GM12878 (cell line): ENCODE data around the gene ZFP3. TPM values are rescaled to one million over a fixed set of nuclear protein-coding genes. Genes with fewer than 3 reads are reported as not detected.

ENCODE experiments used
- ATAC-seq: fragments of 200-7000 bp; cut with Tn5 transposase; 3 replicates; pipeline ENCODE4 v1.9.1; 2020; ENCODE audit warnings: mild to moderate bottlenecking, moderate library complexity
- BruUV-seq: library from RNA; stranded (reverse); fragments of 400-500 nt; replicated peaks from 2 replicates; lab custom pipeline; 2021; lab: Mats Ljungman, UMichigan
- CTCF ChIA-PET: fragments of 300-600 bp; sonication (Branson Sonifier 250); formaldehyde crosslinking; extraction: SDS; loops from one replicate; lab custom pipeline; 2021; ENCODE audit warnings: inconsistent platforms; lab: Yijun Ruan, JAX
- POLR2A ChIA-PET: fragments of 350-600 bp; formaldehyde crosslinking; extraction: SDS; loops from one replicate; lab custom pipeline; 2021; ENCODE audit warnings: inconsistent platforms; lab: Charles Lee
- RAD21 ChIA-PET: fragments of 300-600 bp; sonication (Branson Sonifier 250); formaldehyde crosslinking; loops from one replicate; lab custom pipeline; 2023; ENCODE audit warnings: antibody characterized with exemption; ENCODE audit not compliant: unreplicated experiment; lab: Charles Lee
- SMC1A ChIA-PET: fragments of 300-600 bp; sonication (Branson Sonifier 250); formaldehyde crosslinking; loops from one replicate; lab custom pipeline; 2023; ENCODE audit not compliant: unreplicated experiment, uncharacterized antibody; lab: Charles Lee
- DNase-seq: peaks from one replicate; pipeline ENCODE4 v3.0.0-alpha.2; 2011; ENCODE audit warnings: low read depth, low spot score
- FAIRE-seq: peaks from 3 replicates; lab custom pipeline; 2011; peaks lifted over from hg19 to GRCh38; lab: Jason Lieb, UNC
- H2AFZ ChIP-seq: 2 replicates; pipeline ENCODE4 v1.6.0; 2011; ENCODE audit warnings: low read depth, low read length, control low read depth; ENCODE audit not compliant: control insufficient read depth
- H3K27ac ChIP-seq: 2 replicates; pipeline ENCODE4 v1.5.1; 2011; ENCODE audit warnings: control low read depth; ENCODE audit not compliant: control insufficient read depth, insufficient read depth
- H3K27me3 ChIP-seq, 2 experiments: replicated peaks in 1 of 2; 2 replicates each; pipeline versions ENCODE4 v1.6.0 to v1.6.1; 2011; ENCODE audit warnings: low read length in 1 of 2; ENCODE audit not compliant: control insufficient read depth in 2 of 2, insufficient read depth in 2 of 2
- H3K36me3 ChIP-seq, 2 experiments: 2 replicates each; pipeline ENCODE4 v1.5.1; 2011; ENCODE audit warnings: low read length in 1 of 2; ENCODE audit not compliant: control insufficient read depth in 2 of 2, insufficient read depth in 2 of 2
- H3K4me1 ChIP-seq: 2 replicates; pipeline ENCODE4 v1.6.1; 2011; ENCODE audit warnings: mild to moderate bottlenecking, low read length, moderate library complexity, mixed read lengths; ENCODE audit not compliant: control insufficient read depth, insufficient read depth
- H3K4me2 ChIP-seq: 2 replicates; pipeline ENCODE4 v1.6.0; 2011; ENCODE audit warnings: control low read depth; ENCODE audit not compliant: control insufficient read depth, insufficient read depth
- H3K4me3 ChIP-seq: fragments of 200-600 bp; sonication (generic); 2 replicates; pipeline ENCODE4 v1.5.1; 2016
- H3K79me2 ChIP-seq: 2 replicates; pipeline ENCODE4 v1.6.0; 2011; ENCODE audit warnings: low read length; ENCODE audit not compliant: control insufficient read depth, insufficient read depth
- H3K9ac ChIP-seq: 2 replicates; pipeline ENCODE4 v1.8.0; 2011; ENCODE audit warnings: low read length, control low read depth, mixed read lengths; ENCODE audit not compliant: control insufficient read depth, insufficient read depth
- H3K9me3 ChIP-seq: replicated peaks from 3 replicates; pipeline ENCODE4 v1.5.1; 2011; ENCODE audit warnings: mild to moderate bottlenecking, low read length; ENCODE audit not compliant: control insufficient read depth, insufficient read depth
- H4K20me1 ChIP-seq: 2 replicates; pipeline ENCODE4 v1.6.0; 2011; ENCODE audit not compliant: control insufficient read depth, insufficient read depth
- ATF7 ChIP-seq: fragments of 450-650 bp; IDR thresholded peaks from 2 replicates; pipeline ENCODE4 v1.6.1; 2016; ENCODE audit warnings: low read depth, mild to moderate bottlenecking
- E4F1 ChIP-seq: fragments of 450-650 bp; IDR thresholded peaks from 2 replicates; pipeline ENCODE4 v1.6.1; 2018; ENCODE audit warnings: borderline replicate concordance, mild to moderate bottlenecking; ENCODE audit not compliant: partially characterized antibody
- FOXK2 ChIP-seq: fragments of 450-650 bp; IDR thresholded peaks from 2 replicates; pipeline ENCODE4 v1.6.1; 2017; ENCODE audit warnings: mild to moderate bottlenecking, moderate library complexity
- FOXM1 ChIP-seq: IDR thresholded peaks from 2 replicates; pipeline ENCODE4 v1.6.1; 2012; ENCODE audit warnings: low read depth, mild to moderate bottlenecking, inconsistent platforms, low read length, moderate library complexity
- GATAD2B ChIP-seq: fragments of 450-650 bp; conservative IDR thresholded peaks from 2 replicates; pipeline ENCODE4 v1.6.1; 2017; ENCODE audit warnings: low read depth, mild to moderate bottlenecking, moderate library complexity
- HDAC2 ChIP-seq: fragments of 200-600 bp; sonication (generic); IDR thresholded peaks from 2 replicates; pipeline ENCODE4 v1.6.1; 2017
- LARP7 ChIP-seq: fragments of 450-650 bp; IDR thresholded peaks from 2 replicates; pipeline ENCODE4 v1.6.1; 2017; ENCODE audit warnings: mild to moderate bottlenecking
- MEF2A ChIP-seq: IDR thresholded peaks from 2 replicates; pipeline ENCODE4 v1.6.1; 2011; ENCODE audit warnings: low read depth, mild to moderate bottlenecking, low read length, moderate library complexity; ENCODE audit not compliant: insufficient read depth
- PAX5 ChIP-seq: IDR thresholded peaks from 2 replicates; pipeline ENCODE4 v1.6.1; 2011; ENCODE audit warnings: low read depth, low read length, borderline replicate concordance
- PRDM15 ChIP-seq: fragments of 450-650 bp; formaldehyde crosslinking; IDR thresholded peaks from 2 replicates; pipeline ENCODE4 v1.4.0; 2020; ENCODE audit warnings: mild to moderate bottlenecking, moderate library complexity
- SIN3A ChIP-seq: IDR thresholded peaks from 2 replicates; pipeline ENCODE4 v1.6.1; 2012; ENCODE audit warnings: low read depth, low read length, improper control_type of control experiment
- SIX5 ChIP-seq: IDR thresholded peaks from 2 replicates; pipeline ENCODE4 v1.6.1; 2011; ENCODE audit warnings: mild to moderate bottlenecking, low read depth, low read length, moderate library complexity; ENCODE audit not compliant: severe bottlenecking
- SP1 ChIP-seq: IDR thresholded peaks from one replicate; pipeline ENCODE4 v1.6.1; 2011; ENCODE audit warnings: low read depth, low read length
- ZNF207 ChIP-seq: fragments of 450-650 bp; IDR thresholded peaks from 2 replicates; pipeline ENCODE4 v1.6.1; 2014; ENCODE audit warnings: antibody characterized with exemption, mild to moderate bottlenecking, borderline replicate concordance
- ZNF24 ChIP-seq: fragments of 450-650 bp; IDR thresholded peaks from 2 replicates; pipeline ENCODE4 v1.6.1; 2017; ENCODE audit warnings: antibody characterized with exemption, mild to moderate bottlenecking
- WGBS: methylation state at CpG from one replicate; pipeline ENCODE4 v1.1.6; 2016; ENCODE audit warnings: low lambda C conversion rate; ENCODE audit not compliant: insufficient replicate concordance, insufficient coverage; ENCODE audit errors: missing lambda C conversion rate; 5-methylcytosine and 5-hydroxymethylcytosine counted together
- in situ Hi-C: fragments of 300-500 bp; cut with MboI; formaldehyde crosslinking; loops from 9 replicates; pipeline ENCODE4 v1.14.3; 2018; ENCODE audit warnings: mixed read lengths
- intact Hi-C: fragments of 100-400 bp; cut with micrococcal nuclease; formaldehyde crosslinking; loops from one replicate; pipeline ENCODE4 v1.14.2; 2022; ENCODE audit not compliant: unreplicated experiment
- polyA plus RNA-seq, 11 experiments: library from polyadenylated mRNA; depleted of rRNA in 4 of 11; unstranded in 6 of 11; stranded (reverse) in 5 of 11; fragments of >200 nt; fragmentation: Nextera tagmentation in 4 of 11; fragmentation: Illumina TruSeq in 1 of 11; extraction: Ambion mirVana in 4 of 11; extraction: Trizol in 1 of 11; gene quantifications; 1 replicate in 1 of 11; 2 replicates in 10 of 11; pipeline versions ENCODE4 v1.2.1 to v1.2.3, GENCODE V29; 2011 to 2016; ENCODE audit warnings: inconsistent platforms in 2 of 11, missing spikeins in 2 of 11, low read depth in 1 of 11
- total RNA-seq, 4 experiments: library from RNA; depleted of rRNA in 3 of 4; stranded (reverse); fragments of >200 nt in 3 of 4; fragmentation: Illumina TruSeq in 1 of 4; extraction: Trizol in 1 of 4; gene quantifications; 2 replicates each; pipeline versions ENCODE4 v1.2.1 to v1.2.3, GENCODE V29; 2013 to 2021
- TF ChIP-seq, protein P1 (sequence below): fragments of 450-650 bp; IDR thresholded peaks from 2 replicates; pipeline ENCODE4 v1.6.1; 2017; ENCODE audit warnings: low read depth, mild to moderate bottlenecking, moderate library complexity
- TF ChIP-seq, protein P2 (sequence below): IDR thresholded peaks from 2 replicates; pipeline ENCODE4 v1.6.1; 2011; ENCODE audit warnings: low read depth, mild to moderate bottlenecking, low read length, moderate library complexity, borderline replicate concordance; ENCODE audit errors: extremely low read depth

Gene ZFP3
- total and polyA plus RNA-seq, 10 of the 15 experiments (the other 5 are each of a cell fraction or from before 2014, with no cell fraction given): 0.37 to 4.1 (median 1.6) TPM

DNA sequence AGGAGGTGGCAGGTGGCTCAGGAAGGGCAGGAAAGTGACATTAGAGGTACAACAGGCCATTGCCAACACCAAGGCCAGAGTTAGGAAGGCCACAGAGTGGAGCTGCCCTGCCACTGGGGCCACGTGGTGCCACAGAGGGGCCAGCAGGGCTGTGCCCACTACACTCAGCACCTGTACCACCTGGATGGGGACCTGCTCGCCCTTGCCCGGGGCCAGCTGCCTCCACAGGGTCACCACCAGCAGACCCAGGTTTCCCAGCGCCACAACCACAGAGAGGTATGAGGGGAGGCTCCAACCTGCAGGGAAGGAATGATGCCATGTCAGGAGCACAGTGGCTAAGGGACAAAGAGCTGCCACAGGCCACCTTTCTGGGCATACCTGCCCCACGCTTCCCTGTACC is 44.2 kb upstream of the ZFP3 start:
- H3K27me3 ChIP-seq: no peaks in the 10 kb centered on the region
- BruUV-seq: no TSS peak
- H2AFZ ChIP-seq: no peak overlapping the region
- H3K79me2 ChIP-seq: no peaks in the 10 kb centered on the region
- FAIRE-seq (no peak), ATAC-seq (no peak), DNase-seq (no peak)
- intact Hi-C loops: loop anchor here (5.0 kb wide), 1 partner anchor 37 kb away; the partner anchor contains the start of genes INCA1 and KIF1C
- H4K20me1 ChIP-seq: no peaks in the 10 kb centered on the region
- no peak overlapping the region for H3K4me2 ChIP-seq
- no peak overlapping the region for H3K9ac ChIP-seq
- in situ Hi-C loops: no loop called here
- WGBS: 75% methylated on average over 5 of the region's 5 CpGs
- POLR2A ChIA-PET: interaction anchor here (0.5 kb wide), 1 partner anchor 23 kb away, joined by 3 read pairs; no protein-coding TSS in a partner anchor
- H3K4me3 ChIP-seq: no peak overlapping the region
- no peaks in the 10 kb centered on the region for H3K36me3 ChIP-seq
- peaks cover 14% of the 10 kb centered on the region for H3K4me1 ChIP-seq
- SMC1A ChIA-PET: interaction anchor here (1.0 kb wide), 1 partner anchor 16 kb away, joined by 3 read pairs; no protein-coding TSS in a partner anchor
- no peak overlapping the region for H3K27ac ChIP-seq
- no peaks in the 10 kb centered on the region for H3K9me3 ChIP-seq
- RAD21 ChIA-PET: interaction anchor here (1.3 kb wide), 1 partner anchor 28 kb away, joined by 6 read pairs; no protein-coding TSS in a partner anchor
- CTCF ChIA-PET: interaction anchor here (1.0 to 4.0 kb wide), 3 partner anchors 29 to 53 kb away, joined by 3 to 16 read pairs (median 4); no protein-coding TSS in a partner anchor
- TF ChIP-seq ATF7 (no peak), E4F1 (no peak), ZNF24 (no peak), FOXK2 (no peak), HDAC2 (no peak), PAX5 (no peak), ZNF207 (no peak), LARP7 (no peak), FOXM1 (no peak), SIN3A (no peak), PRDM15 (CRISPR knock-in tag) (no peak), MEF2A (no peak), GATAD2B (no peak), SP1 (no peak), SIX5 (no peak)
- TF ChIP-seq, protein P1, sequence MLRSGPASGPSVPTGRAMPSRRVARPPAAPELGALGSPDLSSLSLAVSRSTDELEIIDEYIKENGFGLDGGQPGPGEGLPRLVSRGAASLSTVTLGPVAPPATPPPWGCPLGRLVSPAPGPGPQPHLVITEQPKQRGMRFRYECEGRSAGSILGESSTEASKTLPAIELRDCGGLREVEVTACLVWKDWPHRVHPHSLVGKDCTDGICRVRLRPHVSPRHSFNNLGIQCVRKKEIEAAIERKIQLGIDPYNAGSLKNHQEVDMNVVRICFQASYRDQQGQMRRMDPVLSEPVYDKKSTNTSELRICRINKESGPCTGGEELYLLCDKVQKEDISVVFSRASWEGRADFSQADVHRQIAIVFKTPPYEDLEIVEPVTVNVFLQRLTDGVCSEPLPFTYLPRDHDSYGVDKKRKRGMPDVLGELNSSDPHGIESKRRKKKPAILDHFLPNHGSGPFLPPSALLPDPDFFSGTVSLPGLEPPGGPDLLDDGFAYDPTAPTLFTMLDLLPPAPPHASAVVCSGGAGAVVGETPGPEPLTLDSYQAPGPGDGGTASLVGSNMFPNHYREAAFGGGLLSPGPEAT: no peak
- TF ChIP-seq, protein P2, sequence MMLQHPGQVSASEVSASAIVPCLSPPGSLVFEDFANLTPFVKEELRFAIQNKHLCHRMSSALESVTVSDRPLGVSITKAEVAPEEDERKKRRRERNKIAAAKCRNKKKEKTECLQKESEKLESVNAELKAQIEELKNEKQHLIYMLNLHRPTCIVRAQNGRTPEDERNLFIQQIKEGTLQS: no peak
